Fibroblast of villous mesenchyme (primary cell): ENCODE measurements around the gene MYLIP. TPM values are rescaled to one million over a fixed set of nuclear protein-coding genes. Genes with fewer than 3 reads are reported as not detected.

ENCODE experiments used
- DNase-seq: peaks from one replicate; pipeline ENCODE4 v3.0.0-alpha.2; 2010; ENCODE audit warnings: low read depth
- H3K4me3 ChIP-seq: 2 replicates; pipeline ENCODE4 v1.5.1; 2011; ENCODE audit warnings: low read depth, mild to moderate bottlenecking, low read length
- total RNA-seq: library from RNA; depleted of rRNA; stranded (reverse); fragments of >200 nt; gene quantifications from 2 replicates; pipeline ENCODE4 v1.2.3, GENCODE V29; 2012
- TF ChIP-seq, protein P1 (sequence below): IDR thresholded peaks from 2 replicates; pipeline ENCODE4 v1.5.1; 2012; ENCODE audit warnings: low read depth, mild to moderate bottlenecking, low read length; ENCODE audit not compliant: insufficient read depth

MYLIP gene
- total RNA-seq, 1 donor: 31.5 TPM

GRCh38 chr6:16106991-16107787 lies 21.7 kb upstream of the MYLIP start:
- H3K4me3 ChIP-seq: no peak overlapping the region
- TF ChIP-seq, protein P1, sequence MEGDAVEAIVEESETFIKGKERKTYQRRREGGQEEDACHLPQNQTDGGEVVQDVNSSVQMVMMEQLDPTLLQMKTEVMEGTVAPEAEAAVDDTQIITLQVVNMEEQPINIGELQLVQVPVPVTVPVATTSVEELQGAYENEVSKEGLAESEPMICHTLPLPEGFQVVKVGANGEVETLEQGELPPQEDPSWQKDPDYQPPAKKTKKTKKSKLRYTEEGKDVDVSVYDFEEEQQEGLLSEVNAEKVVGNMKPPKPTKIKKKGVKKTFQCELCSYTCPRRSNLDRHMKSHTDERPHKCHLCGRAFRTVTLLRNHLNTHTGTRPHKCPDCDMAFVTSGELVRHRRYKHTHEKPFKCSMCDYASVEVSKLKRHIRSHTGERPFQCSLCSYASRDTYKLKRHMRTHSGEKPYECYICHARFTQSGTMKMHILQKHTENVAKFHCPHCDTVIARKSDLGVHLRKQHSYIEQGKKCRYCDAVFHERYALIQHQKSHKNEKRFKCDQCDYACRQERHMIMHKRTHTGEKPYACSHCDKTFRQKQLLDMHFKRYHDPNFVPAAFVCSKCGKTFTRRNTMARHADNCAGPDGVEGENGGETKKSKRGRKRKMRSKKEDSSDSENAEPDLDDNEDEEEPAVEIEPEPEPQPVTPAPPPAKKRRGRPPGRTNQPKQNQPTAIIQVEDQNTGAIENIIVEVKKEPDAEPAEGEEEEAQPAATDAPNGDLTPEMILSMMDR: no peak
- no peak for DNase-seq

DNA sequence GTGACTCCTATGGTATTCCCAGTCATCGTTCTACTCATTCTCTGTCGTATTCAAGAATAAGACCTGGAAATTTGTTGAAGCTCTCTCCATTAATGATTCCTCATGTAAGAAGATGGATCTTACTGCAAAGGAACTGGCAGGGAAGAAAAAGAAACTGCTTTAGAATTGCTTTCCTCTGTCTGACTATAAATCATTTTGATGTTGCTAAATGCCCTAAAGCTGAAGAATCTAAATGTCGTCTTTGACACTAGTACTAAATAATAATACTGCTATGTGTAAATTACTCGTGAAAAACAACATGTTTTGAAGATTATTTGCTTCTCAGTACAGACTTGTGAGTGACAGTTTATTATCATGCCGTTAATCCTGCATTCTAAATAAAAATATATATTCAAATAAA lies 20.5 kb upstream of the MYLIP start:
- TF ChIP-seq, protein P1: no peak
- peak; percentile 43 for DNase-seq
- no peak overlapping the region for H3K4me3 ChIP-seq

DNA sequence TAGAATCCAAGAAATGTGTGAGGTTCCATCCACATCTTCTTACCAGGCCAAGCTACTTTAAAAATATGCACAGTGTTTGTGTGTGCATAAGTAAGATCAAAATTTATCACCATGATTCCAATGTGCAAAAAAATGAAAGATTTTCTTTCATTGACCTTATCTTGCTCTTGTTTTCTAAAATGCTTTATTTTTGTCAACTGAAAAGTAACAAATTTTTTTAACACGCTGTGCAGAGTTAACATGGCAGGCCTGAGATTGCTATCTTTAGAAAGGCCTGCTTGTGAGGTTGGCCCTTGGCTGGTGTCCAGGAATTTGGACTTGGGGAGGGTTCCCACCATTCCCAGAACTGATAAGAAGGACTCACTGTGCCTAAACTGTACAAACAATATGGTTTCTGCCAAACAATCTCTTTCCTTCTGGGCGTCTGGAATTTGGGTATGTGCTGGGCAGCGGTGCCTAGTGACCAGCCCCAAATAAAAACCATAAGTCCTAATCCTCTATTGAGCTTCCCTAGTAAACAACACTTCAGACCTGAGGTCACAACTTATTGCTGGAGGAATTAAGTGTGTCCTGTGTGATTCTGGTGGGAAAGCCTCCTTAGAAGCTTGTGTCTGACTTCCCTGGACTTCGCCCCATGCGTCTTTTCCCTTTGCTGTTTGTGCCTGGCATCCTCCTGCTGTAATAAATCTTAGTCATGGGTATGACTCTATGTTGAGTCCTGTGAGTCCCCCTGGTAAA lies 19.8 kb upstream of the MYLIP start:
- peak; percentile 82 for DNase-seq
- no peak overlapping the region for H3K4me3 ChIP-seq
- TF ChIP-seq, protein P1: no peak

DNA sequence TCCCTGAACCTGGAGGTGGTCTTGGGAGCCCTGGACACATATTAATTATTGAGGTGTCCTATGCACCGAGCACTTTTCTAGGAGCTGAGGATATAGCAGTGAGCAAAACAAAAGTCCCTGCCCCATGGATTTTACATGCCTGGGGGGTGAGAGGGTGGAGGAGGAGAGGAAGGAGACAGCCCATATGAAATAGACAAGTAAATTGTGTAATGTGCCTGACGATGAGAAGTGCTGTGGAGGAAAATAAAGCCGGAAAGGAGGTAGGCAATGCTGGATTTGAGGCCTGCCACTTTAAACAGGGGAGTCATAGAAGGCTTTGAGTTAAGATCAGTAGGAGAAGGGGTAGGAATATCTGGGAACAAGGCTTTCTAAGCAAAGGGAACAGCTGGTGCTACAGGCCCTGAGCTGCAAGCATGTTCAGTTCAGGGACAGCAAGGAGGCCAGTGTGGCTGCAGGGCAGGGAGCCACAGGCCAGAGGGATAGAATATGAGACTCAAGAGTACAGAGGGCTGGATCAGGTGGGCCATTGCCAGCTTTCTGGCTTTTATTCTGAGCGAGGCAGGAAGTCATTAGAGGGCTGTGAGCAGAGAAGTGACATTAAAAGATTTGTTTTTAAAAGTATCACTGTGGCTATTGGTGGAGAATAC lies 19.1 kb upstream of the MYLIP start:
- TF ChIP-seq, protein P1: no peak
- no peak overlapping the region for H3K4me3 ChIP-seq
- no peak for DNase-seq

GRCh38 chr6:16118825-16119224 lies 10.1 kb upstream of the MYLIP start:
- no peak for DNase-seq
- TF ChIP-seq, protein P1: no peak

DNA sequence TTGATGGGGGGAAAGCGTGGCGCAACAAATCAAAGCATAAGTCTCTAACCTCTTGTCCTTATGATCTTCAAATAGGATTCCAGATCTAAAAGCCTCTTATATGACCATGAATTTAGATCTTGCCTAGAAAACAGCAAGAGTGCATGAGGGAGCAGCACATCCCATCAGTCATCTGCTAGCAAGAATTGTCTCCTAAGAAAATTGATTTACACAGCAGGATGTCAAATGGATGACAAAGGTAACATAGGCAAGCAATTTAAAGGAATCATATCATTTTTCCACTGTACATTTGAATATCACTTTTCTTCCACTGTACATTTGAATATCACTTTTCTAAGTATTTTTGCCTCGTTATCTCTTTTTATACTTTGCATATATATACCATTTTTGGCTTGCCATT lies 7.5 kb upstream of the MYLIP start:
- no peak for DNase-seq
- TF ChIP-seq, protein P1: no peak
- H3K4me3 ChIP-seq: no peak overlapping the region

More at GRCh38 chr6:16118825-16119224, 10.1 kb upstream of the MYLIP start:
- no peak overlapping the region for H3K4me3 ChIP-seq
